GM12878 (cell line): ENCODE measurements around the gene ULK4.

Experiments used
- ATF3 ChIP-seq: IDR thresholded peaks from 2 replicates; pipeline ENCODE4 v1.6.1; 2011; ENCODE audit warnings: low read depth, mild to moderate bottlenecking, low read length, moderate library complexity, borderline replicate concordance; ENCODE audit errors: extremely low read depth
- BCL3 ChIP-seq: IDR thresholded peaks from 2 replicates; pipeline ENCODE4 v1.6.1; 2011; ENCODE audit warnings: borderline replicate concordance, low read depth, mild to moderate bottlenecking, moderate library complexity, low read length; ENCODE audit not compliant: insufficient read depth, poor library complexity, severe bottlenecking
- CEBPB ChIP-seq, 2 experiments: fragments of 150-350 bp in 1 of 2; IDR thresholded peaks; 2 replicates each; pipeline ENCODE4 v1.6.1; 2012 to 2014; ENCODE audit warnings: low read depth in 2 of 2, low read length in 2 of 2, borderline replicate concordance in 1 of 2, inconsistent platforms in 1 of 2
- CTCF ChIP-seq, 3 experiments: IDR thresholded peaks in 2 of 3; conservative IDR thresholded peaks in 1 of 3; 2 replicates each; pipeline ENCODE4 v1.5.1; 2011; ENCODE audit warnings: low read depth in 3 of 3, low read length in 3 of 3, mild to moderate bottlenecking in 3 of 3, control low read depth in 2 of 3, moderate library complexity in 2 of 3, inconsistent platforms in 1 of 3, mixed read lengths in 1 of 3; ENCODE audit not compliant: control insufficient read depth in 2 of 3, insufficient read depth in 1 of 3; ENCODE audit errors: extremely low read depth in 1 of 3
- DPF2 ChIP-seq: fragments of 450-650 bp; IDR thresholded peaks from 2 replicates; pipeline ENCODE4 v1.6.1; 2017; ENCODE audit warnings: mild to moderate bottlenecking
- EP300 ChIP-seq, 2 experiments: fragments of 150-350 bp in 1 of 2; IDR thresholded peaks; 2 replicates each; pipeline ENCODE4 v1.6.1; 2011 to 2012; ENCODE audit warnings: low read depth in 2 of 2, low read length in 2 of 2, borderline replicate concordance in 1 of 2, improper control_type of control experiment in 1 of 2, inconsistent platforms in 1 of 2; ENCODE audit not compliant: control insufficient read depth in 1 of 2
- EZH2 ChIP-seq: IDR thresholded peaks from 2 replicates; pipeline ENCODE4 v1.6.1; 2012; ENCODE audit warnings: low read depth, mild to moderate bottlenecking, control low read depth, inconsistent platforms, low read length, borderline replicate concordance; ENCODE audit not compliant: control insufficient read depth
- MXI1 ChIP-seq: fragments of 150-350 bp; IDR thresholded peaks from 2 replicates; pipeline ENCODE4 v1.6.1; 2011; ENCODE audit warnings: low read depth, mild to moderate bottlenecking, inconsistent platforms, low read length, improper control_type of control experiment
- RBBP5 ChIP-seq: fragments of 200-600 bp; sonication (generic); conservative IDR thresholded peaks from 2 replicates; pipeline ENCODE4 v1.6.1; 2016
- ZBTB11 ChIP-seq: fragments of 450-650 bp; formaldehyde crosslinking; IDR thresholded peaks from 2 replicates; pipeline ENCODE4 v1.5.0; 2022; ENCODE audit warnings: mild to moderate bottlenecking, missing genetic modification characterization
- ZNF274 ChIP-seq: IDR thresholded peaks from one replicate; pipeline ENCODE4 v1.8.0; 2011; ENCODE audit not compliant: insufficient read length, insufficient read depth

GRCh38 chr3:41698898-41699297, 263.0 kb downstream of the ULK4 start:
- no peak for TF ChIP-seq ATF3
- no peak for TF ChIP-seq ZBTB11 (CRISPR knock-in tag)
- no peak for TF ChIP-seq EZH2
- no peak for TF ChIP-seq CTCF (IDR thresholded peaks at IDR 0.05 in 2 of 3, conservative IDR thresholded peaks at IDR 0.05 in 1 of 3; ENCODE audit: control insufficient read depth in 2 of 3, extremely low read depth in 1 of 3, insufficient read depth in 1 of 3, low read depth in 3 of 3, low read length in 3 of 3)
- no peak for TF ChIP-seq MXI1
- no peak for TF ChIP-seq EP300 (IDR thresholded peaks at IDR 0.05; ENCODE audit: borderline replicate concordance in 1 of 2, control insufficient read depth in 1 of 2, low read depth in 2 of 2, low read length in 2 of 2)
- TF ChIP-seq ZNF274: no peak
- no peak for TF ChIP-seq RBBP5
- TF ChIP-seq DPF2: no peak
- no peak for TF ChIP-seq BCL3
- no peak for TF ChIP-seq CEBPB (IDR thresholded peaks at IDR 0.05; ENCODE audit: borderline replicate concordance in 1 of 2, low read depth in 2 of 2, low read length in 2 of 2)
